ENCODE data around the gene ZNF217.
"Not testable (repeated sequence)": the region's sequence is repeated elsewhere in the genome, so short reads cannot be mapped to it uniquely, and the experiment has no call there.

DNA sequence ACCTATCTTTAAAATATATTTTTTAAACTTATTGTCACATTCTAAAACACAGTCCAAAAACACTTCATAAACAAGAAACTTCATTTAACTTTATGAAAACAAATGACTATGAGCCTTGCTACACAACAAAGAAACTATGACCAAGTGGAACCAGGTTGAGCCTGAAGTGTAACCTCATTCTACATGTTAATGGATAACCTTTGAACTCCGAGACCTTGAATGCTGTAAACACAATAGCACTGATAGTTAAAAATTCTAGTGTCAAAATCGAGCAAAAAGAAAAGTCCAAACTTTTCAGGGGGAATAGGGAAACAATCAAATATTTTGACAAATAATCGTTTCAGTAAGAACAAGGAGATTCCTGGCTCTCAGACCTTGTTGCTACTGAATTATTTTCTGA lies 2.1 kb upstream of the ZNF217 start:
- TF ChIP-seq, protein P1, sequence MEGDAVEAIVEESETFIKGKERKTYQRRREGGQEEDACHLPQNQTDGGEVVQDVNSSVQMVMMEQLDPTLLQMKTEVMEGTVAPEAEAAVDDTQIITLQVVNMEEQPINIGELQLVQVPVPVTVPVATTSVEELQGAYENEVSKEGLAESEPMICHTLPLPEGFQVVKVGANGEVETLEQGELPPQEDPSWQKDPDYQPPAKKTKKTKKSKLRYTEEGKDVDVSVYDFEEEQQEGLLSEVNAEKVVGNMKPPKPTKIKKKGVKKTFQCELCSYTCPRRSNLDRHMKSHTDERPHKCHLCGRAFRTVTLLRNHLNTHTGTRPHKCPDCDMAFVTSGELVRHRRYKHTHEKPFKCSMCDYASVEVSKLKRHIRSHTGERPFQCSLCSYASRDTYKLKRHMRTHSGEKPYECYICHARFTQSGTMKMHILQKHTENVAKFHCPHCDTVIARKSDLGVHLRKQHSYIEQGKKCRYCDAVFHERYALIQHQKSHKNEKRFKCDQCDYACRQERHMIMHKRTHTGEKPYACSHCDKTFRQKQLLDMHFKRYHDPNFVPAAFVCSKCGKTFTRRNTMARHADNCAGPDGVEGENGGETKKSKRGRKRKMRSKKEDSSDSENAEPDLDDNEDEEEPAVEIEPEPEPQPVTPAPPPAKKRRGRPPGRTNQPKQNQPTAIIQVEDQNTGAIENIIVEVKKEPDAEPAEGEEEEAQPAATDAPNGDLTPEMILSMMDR (IDR thresholded peaks at IDR 0.05), result not testable (repeated sequence)
- TF ChIP-seq POLR2A (IDR thresholded peaks at IDR 0.05), result not testable (repeated sequence)

All from right lobe of liver (tissue), 4 donors.